Measurements from ENCODE around the gene ROBO1.

DNA sequence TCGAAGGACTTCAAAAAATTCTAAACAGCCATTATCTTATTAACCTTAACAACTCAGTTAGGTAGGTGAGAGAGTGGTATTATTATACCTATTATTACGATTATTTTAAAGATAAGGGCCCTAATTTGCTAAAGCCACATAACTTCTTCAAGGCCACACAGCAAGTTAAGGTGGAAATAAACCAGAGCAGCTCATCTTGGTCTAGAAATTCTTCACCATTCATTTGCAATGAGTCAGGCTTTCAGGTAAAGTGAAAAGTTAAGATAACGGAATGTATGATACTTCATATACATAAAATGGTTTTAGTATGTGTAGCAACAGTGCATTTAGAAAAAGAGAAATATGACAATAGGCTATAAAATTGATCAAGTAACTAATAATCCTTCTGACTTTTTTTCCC, 920.2 kb downstream of the ROBO1 start:
- TF ChIP-seq EZH2 (IDR thresholded peaks at IDR 0.05; ENCODE audit: insufficient read depth, poor library complexity, severe bottlenecking): no peak
- no peak for TF ChIP-seq EZH2phosphoT487 (IDR thresholded peaks at IDR 0.05; ENCODE audit: insufficient read depth, low read depth)
